K562 (cell line): Measurements from ENCODE around the gene ILKAP. TPM values are rescaled to one million over a fixed set of nuclear protein-coding genes. Genes with fewer than 3 reads are reported as not detected.

ENCODE experiments used
- ATAC-seq: fragments of 200-7000 bp; cut with Tn5 transposase; 3 replicates; pipeline ENCODE4 v1.9.1; 2020; ENCODE audit warnings: moderate library complexity
- BruUV-seq: library from RNA; stranded (reverse); fragments of 400-500 nt; replicated peaks from 2 replicates; lab custom pipeline; 2021; lab: Mats Ljungman, UMichigan
- CTCF ChIA-PET: fragments of 300-600 bp; formaldehyde crosslinking; extraction: SDS; loops from one replicate; lab custom pipeline; 2021; ENCODE audit warnings: low intra/inter-chr PET ratio; lab: Yijun Ruan, JAX
- POLR2A ChIA-PET: fragments of 300-600, 350-650 bp; sonication (Branson Sonifier 250); formaldehyde crosslinking; extraction: SDS; loops from one replicate; lab custom pipeline; 2021; ENCODE audit warnings: antibody characterized with exemption, inconsistent platforms; lab: Yijun Ruan, JAX
- DNase-seq, 4 experiments: peaks; one replicate each; pipeline versions ENCODE4 v3.0.0 to v3.0.0-alpha.2; 2011 to 2018; ENCODE audit warnings: low spot score in 3 of 4, mixed read lengths in 3 of 4; ENCODE audit errors: extremely low read depth in 1 of 4
- FAIRE-seq: peaks from 2 replicates; lab custom pipeline; 2011; peaks lifted over from hg19 to GRCh38; lab: Jason Lieb, UNC
- H2AFZ ChIP-seq: 2 replicates; pipeline ENCODE4 v1.6.0; 2011; ENCODE audit warnings: low read depth, low read length, control low read depth, inconsistent platforms
- H3K27ac ChIP-seq: fragments of 200-600 bp; 3 replicates; pipeline ENCODE4 v1.8.0; 2011; ENCODE audit warnings: low read depth, mild to moderate bottlenecking, control low read depth, inconsistent platforms, low read length, moderate library complexity, mixed read lengths; ENCODE audit errors: extremely low read depth
- H3K27me3 ChIP-seq, 2 experiments: fragments of 300-600 bp in 1 of 2; 2 replicates in 1 of 2; 3 replicates in 1 of 2; pipeline versions ENCODE4 v1.6.0 to v1.8.0; 2011; ENCODE audit warnings: inconsistent platforms in 2 of 2, low read length in 2 of 2, mild to moderate bottlenecking in 1 of 2, mixed read lengths in 1 of 2, moderate library complexity in 1 of 2; ENCODE audit not compliant: control insufficient read depth in 2 of 2, insufficient read depth in 2 of 2
- H3K36me3 ChIP-seq: fragments of 300-600 bp; 3 replicates; pipeline ENCODE4 v1.8.0; 2011; ENCODE audit warnings: mild to moderate bottlenecking, low read length, inconsistent platforms; ENCODE audit not compliant: control insufficient read depth, insufficient read depth
- H3K4me1 ChIP-seq, 2 experiments: fragments of 200-600 bp in 1 of 2; replicated peaks in 1 of 2; 2 replicates in 1 of 2; 3 replicates in 1 of 2; pipeline versions ENCODE4 v1.5.1 to v1.8.0; 2011; ENCODE audit warnings: inconsistent platforms in 2 of 2, low read length in 2 of 2, mild to moderate bottlenecking in 1 of 2, mixed read lengths in 1 of 2, moderate library complexity in 1 of 2; ENCODE audit not compliant: control insufficient read depth in 2 of 2, insufficient read depth in 2 of 2
- H3K4me2 ChIP-seq: 2 replicates; pipeline ENCODE4 v1.6.1; 2011; ENCODE audit warnings: low read length, control low read depth, inconsistent platforms, mixed read lengths; ENCODE audit not compliant: insufficient read depth
- H3K4me3 ChIP-seq: fragments of 200-600 bp; sonication (generic), shearing (Covaris generic); 2 replicates; pipeline ENCODE4 v1.5.1; 2016; ENCODE audit warnings: control low read depth, inconsistent platforms
- H3K79me2 ChIP-seq: fragments of 200-600 bp; 3 replicates; pipeline ENCODE4 v1.8.0; 2011; ENCODE audit warnings: low read length, inconsistent platforms; ENCODE audit not compliant: control insufficient read depth, insufficient read depth
- H3K9ac ChIP-seq, 2 experiments: 2 replicates each; pipeline versions ENCODE4 v1.6.0 to v1.6.1; 2011; ENCODE audit warnings: low read depth in 2 of 2, low read length in 2 of 2, control low read depth in 1 of 2, inconsistent platforms in 1 of 2, mild to moderate bottlenecking in 1 of 2, mixed read lengths in 1 of 2; ENCODE audit not compliant: insufficient read depth in 1 of 2
- H3K9me1 ChIP-seq: one replicate; pipeline ENCODE4 v1.6.0; 2011; ENCODE audit warnings: inconsistent platforms, mild to moderate bottlenecking, low read length, moderate library complexity; ENCODE audit not compliant: control insufficient read depth, insufficient read depth
- H3K9me3 ChIP-seq: replicated peaks from 2 replicates; pipeline ENCODE4 v1.5.1; 2011; ENCODE audit warnings: low read depth, low read length, inconsistent platforms; ENCODE audit not compliant: control insufficient read depth, insufficient read depth
- H4K20me1 ChIP-seq: replicated peaks from 2 replicates; pipeline ENCODE4 v1.6.1; 2011; ENCODE audit warnings: low read length, inconsistent platforms, mixed read lengths; ENCODE audit not compliant: control insufficient read depth, insufficient read depth
- PHB ChIP-seq: fragments of 250-450 bp; sonication (Bioruptor Pico); IDR thresholded peaks from 2 replicates; pipeline ENCODE4 v1.5.0; 2021
- SUPT5H ChIP-seq: fragments of 450-650 bp; IDR thresholded peaks from 2 replicates; pipeline ENCODE4 v1.6.1; 2016
- ZFP36 ChIP-seq: fragments of 150-350 bp; IDR thresholded peaks from 2 replicates; pipeline ENCODE4 v1.6.1; 2018; ENCODE audit warnings: low read length, low read depth; ENCODE audit not compliant: partially characterized antibody
- ZNF124 ChIP-seq: sonication (generic); formaldehyde crosslinking; IDR thresholded peaks from 2 replicates; pipeline ENCODE4 v1.8.1; 2022; ENCODE audit warnings: missing genetic modification reagents
- ZNF699 ChIP-seq: fragments of 250-450 bp; sonication (Bioruptor Pico); IDR thresholded peaks from 2 replicates; pipeline ENCODE4 v1.8.0; 2021; ENCODE audit warnings: mild to moderate bottlenecking, moderate library complexity; ENCODE audit not compliant: insufficient replicate concordance
- WGBS: fragments of 100-300 bp; shearing (Covaris generic); methylation state at CpG from one replicate; pipeline ENCODE4 v1.1.6; 2016; ENCODE audit warnings: low coverage, mixed read lengths; ENCODE audit not compliant: insufficient coverage; ENCODE audit errors: missing lambda C conversion rate; 5-methylcytosine and 5-hydroxymethylcytosine counted together
- in situ Hi-C: fragments of 300-500 bp; cut with MboI; formaldehyde crosslinking; loops from 4 replicates; pipeline ENCODE4 v1.15.0; 2018; ENCODE audit warnings: inconsistent platforms, mixed read lengths
- intact Hi-C: fragments of 100-400 bp; cut with micrococcal nuclease; formaldehyde crosslinking; loops from 2 replicates; pipeline ENCODE4 v1.14.2; 2022
- polyA plus RNA-seq, 8 experiments: library from polyadenylated mRNA; depleted of rRNA in 4 of 8; stranded (reverse) in 5 of 8; unstranded in 3 of 8; fragments of >200 nt; fragmentation: Nextera tagmentation in 2 of 8; fragmentation: Illumina TruSeq in 1 of 8; extraction: Ambion mirVana in 2 of 8; extraction: Trizol in 1 of 8; gene quantifications; 2 replicates each; pipeline versions ENCODE4 v1.2.1 to v1.2.3, GENCODE V29; 2011 to 2014; ENCODE audit warnings: inconsistent platforms in 1 of 8, missing spikeins in 1 of 8
- total RNA-seq, 7 experiments: library from RNA; depleted of rRNA in 6 of 7; stranded (reverse); fragments of >200 nt in 6 of 7; fragmentation: Illumina TruSeq in 2 of 7; extraction: Trizol in 2 of 7; gene quantifications; 2 replicates each; pipeline versions ENCODE4 v1.2.1 to v1.2.3, GENCODE V29; 2011 to 2021; ENCODE audit warnings: low replicate concordance in 1 of 7
- TF ChIP-seq, protein P1 (sequence below), 2 experiments: fragments of 450-650 bp in 1 of 2; sonication (generic) in 1 of 2; formaldehyde crosslinking in 1 of 2; IDR thresholded peaks in 1 of 2; conservative IDR thresholded peaks in 1 of 2; 2 replicates each; pipeline versions ENCODE4 v1.6.1 to v1.8.1; 2016 to 2023; ENCODE audit warnings: mild to moderate bottlenecking in 2 of 2, moderate library complexity in 2 of 2, inconsistent platforms in 1 of 2, missing genetic modification reagents in 1 of 2
- TF ChIP-seq, protein P2 (sequence below): fragments of 450-650 bp; IDR thresholded peaks from 2 replicates; pipeline ENCODE4 v1.6.1; 2016; ENCODE audit warnings: missing biosample characterization, missing genetic modification characterization

Gene ILKAP
- total and polyA plus RNA-seq, 9 of the 15 experiments (the other 6 are each of a cell fraction or from before 2014, with no cell fraction given): 3.1 to 43.9 (median 20.7) TPM

DNA sequence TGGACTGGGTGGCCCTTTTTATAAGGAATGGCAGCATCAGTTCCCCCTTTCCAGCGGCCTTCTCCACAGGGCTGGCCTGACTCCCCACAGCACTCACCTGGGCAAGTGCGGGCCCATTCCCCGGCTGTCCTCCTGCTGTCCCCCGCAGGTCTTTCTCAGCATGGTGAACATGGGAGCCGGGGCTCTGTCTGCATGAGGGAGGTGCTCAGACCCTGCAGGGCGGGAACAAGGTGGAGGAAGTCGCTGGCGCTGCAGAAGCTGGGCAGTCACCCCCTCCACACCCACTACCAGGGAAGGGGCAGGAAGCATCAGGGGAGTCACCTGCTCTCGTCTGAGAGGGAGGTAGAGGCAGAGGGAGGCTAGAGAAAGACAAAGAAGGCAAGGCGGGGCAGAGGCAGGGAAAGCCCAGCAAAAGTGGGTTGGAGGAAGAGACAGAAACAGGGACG lies 24.1 kb upstream of the ILKAP start (continued):
- TF ChIP-seq, protein P1, sequence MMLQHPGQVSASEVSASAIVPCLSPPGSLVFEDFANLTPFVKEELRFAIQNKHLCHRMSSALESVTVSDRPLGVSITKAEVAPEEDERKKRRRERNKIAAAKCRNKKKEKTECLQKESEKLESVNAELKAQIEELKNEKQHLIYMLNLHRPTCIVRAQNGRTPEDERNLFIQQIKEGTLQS (IDR thresholded peaks at IDR 0.05): no peak
- TF ChIP-seq, protein P1 (CRISPR knock-in tag; conservative IDR thresholded peaks at IDR 0.05): no peak
- TF ChIP-seq ZNF124 (CRISPR knock-in tag) (no peak), SUPT5H (no peak), ZNF699 (no peak)
- TF ChIP-seq, protein P2, sequence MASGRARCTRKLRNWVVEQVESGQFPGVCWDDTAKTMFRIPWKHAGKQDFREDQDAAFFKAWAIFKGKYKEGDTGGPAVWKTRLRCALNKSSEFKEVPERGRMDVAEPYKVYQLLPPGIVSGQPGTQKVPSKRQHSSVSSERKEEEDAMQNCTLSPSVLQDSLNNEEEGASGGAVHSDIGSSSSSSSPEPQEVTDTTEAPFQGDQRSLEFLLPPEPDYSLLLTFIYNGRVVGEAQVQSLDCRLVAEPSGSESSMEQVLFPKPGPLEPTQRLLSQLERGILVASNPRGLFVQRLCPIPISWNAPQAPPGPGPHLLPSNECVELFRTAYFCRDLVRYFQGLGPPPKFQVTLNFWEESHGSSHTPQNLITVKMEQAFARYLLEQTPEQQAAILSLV: no peak

DNA sequence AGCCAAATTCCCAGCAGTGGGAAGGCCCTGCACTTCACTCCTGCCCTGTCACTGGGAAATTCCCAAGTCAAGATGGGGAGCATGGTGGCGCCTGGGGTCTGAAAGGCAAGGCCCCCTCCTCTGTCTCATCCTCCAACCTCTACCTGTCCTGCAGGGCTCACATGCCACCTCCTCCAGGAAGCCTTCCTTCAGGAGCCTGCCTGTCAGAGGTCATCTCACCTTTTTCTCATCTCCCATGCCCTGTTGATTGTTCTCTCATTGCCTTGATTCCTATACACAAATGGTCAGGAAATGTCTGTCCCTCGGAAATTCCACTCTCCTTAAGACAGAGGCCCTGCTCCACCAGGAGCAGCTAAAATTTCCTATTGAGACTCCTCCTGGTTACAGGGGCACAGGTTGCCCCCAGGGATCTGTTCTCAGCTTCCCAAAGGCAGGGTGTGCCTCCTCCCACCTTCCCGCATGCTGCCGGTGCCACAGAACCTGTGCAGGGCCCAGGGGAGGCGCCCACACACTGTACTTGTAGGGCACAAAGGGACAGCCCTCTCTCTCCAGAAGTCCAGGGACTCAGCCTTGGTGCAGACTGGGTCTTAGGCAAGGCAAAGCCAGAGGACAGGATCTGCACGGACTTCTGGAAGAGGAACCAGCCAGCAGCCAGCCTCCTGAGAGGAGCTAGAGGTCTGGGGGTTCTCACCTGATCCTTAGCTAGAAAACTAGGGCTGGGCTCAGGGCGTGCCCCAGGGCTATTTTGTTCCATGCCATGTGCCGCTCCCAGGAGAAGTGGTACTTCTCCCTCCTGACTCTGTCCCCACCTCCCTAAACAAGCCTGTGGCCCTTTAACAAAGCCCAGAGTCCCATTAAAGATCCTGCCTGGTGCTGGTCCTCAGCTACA lies 23.4 kb upstream of the ILKAP start:
- peaks cover 22% of the 10 kb centered on the region for H3K79me2 ChIP-seq
- H3K4me3 ChIP-seq: no peak overlapping the region
- no peak overlapping the region for H3K9ac ChIP-seq
- intact Hi-C loops: no loop called here
- 92% methylated on average over 3 of the region's 8 CpGs for WGBS
- no peaks in the 10 kb centered on the region for H4K20me1 ChIP-seq
- ATAC-seq (no peak), FAIRE-seq (no peak), DNase-seq (no peak)
- ChIA-PET POLR2A (interaction anchor here (0.6 kb wide), 1 partner anchor 363 kb away, joined by 3 read pairs; no protein-coding TSS in a partner anchor), CTCF (no interaction called here)
- no peak overlapping the region for H3K27ac ChIP-seq
- no peaks in the 10 kb centered on the region for H3K27me3 ChIP-seq
- BruUV-seq: no TSS peak
- peaks cover 6 to 10% of the 10 kb centered on the region in 2 experiments; a peak in 4 of 5 replicates for H3K4me1 ChIP-seq
- no peak overlapping the region for H3K4me2 ChIP-seq
- peaks cover 34% of the 10 kb centered on the region; the same call in 2 of the 3 replicates for H3K36me3 ChIP-seq
- TF ChIP-seq ZFP36 (peak; percentile 79), PHB (CRISPR knock-in tag) (no peak)
- in situ Hi-C loops: no loop called here
- H3K9me1 ChIP-seq: no peaks in the 10 kb centered on the region
- no peaks in the 10 kb centered on the region for H3K9me3 ChIP-seq
- H2AFZ ChIP-seq: no peak overlapping the region
